Measurements from ENCODE around the gene CRTC3.
"Not testable (repeated sequence)": the region's sequence is repeated elsewhere in the genome, so short reads cannot be mapped to it uniquely, and the experiment has no call there.

The CRTC3 gene

GRCh38 chr15:90500171-90500570 lies 29.6 kb upstream of the CRTC3 start:
- TF ChIP-seq, protein P1, sequence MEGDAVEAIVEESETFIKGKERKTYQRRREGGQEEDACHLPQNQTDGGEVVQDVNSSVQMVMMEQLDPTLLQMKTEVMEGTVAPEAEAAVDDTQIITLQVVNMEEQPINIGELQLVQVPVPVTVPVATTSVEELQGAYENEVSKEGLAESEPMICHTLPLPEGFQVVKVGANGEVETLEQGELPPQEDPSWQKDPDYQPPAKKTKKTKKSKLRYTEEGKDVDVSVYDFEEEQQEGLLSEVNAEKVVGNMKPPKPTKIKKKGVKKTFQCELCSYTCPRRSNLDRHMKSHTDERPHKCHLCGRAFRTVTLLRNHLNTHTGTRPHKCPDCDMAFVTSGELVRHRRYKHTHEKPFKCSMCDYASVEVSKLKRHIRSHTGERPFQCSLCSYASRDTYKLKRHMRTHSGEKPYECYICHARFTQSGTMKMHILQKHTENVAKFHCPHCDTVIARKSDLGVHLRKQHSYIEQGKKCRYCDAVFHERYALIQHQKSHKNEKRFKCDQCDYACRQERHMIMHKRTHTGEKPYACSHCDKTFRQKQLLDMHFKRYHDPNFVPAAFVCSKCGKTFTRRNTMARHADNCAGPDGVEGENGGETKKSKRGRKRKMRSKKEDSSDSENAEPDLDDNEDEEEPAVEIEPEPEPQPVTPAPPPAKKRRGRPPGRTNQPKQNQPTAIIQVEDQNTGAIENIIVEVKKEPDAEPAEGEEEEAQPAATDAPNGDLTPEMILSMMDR (conservative IDR thresholded peaks at IDR 0.05; ENCODE audit: low read depth, low read length), result no peak
- no peak overlapping the region for H3K4me3 ChIP-seq (ENCODE audit: low read length)
- DNase-seq (ENCODE audit: low read depth), result no peak

- no peak overlapping the region for H3K4me3 ChIP-seq (ENCODE audit: low read length)
Observed at GRCh38 chr15:90501898-90502297, 27.8 kb upstream of the CRTC3 start.

GRCh38 chr15:90510781-90511180 lies 18.9 kb upstream of the CRTC3 start:
- H3K4me3 ChIP-seq (ENCODE audit: low read length); DNase-seq (ENCODE audit: low read depth): not testable (repeated sequence)

More at GRCh38 chr15:90501898-90502297, 27.8 kb upstream of the CRTC3 start:
- DNase-seq (ENCODE audit: low read depth), result no peak
- TF ChIP-seq, protein P1 (conservative IDR thresholded peaks at IDR 0.05; ENCODE audit: low read depth, low read length), result no peak

GRCh38 chr15:90511211-90511618 lies 18.5 kb upstream of the CRTC3 start:
- H3K4me3 ChIP-seq (ENCODE audit: low read length); DNase-seq (ENCODE audit: low read depth): not testable (repeated sequence)

DNA sequence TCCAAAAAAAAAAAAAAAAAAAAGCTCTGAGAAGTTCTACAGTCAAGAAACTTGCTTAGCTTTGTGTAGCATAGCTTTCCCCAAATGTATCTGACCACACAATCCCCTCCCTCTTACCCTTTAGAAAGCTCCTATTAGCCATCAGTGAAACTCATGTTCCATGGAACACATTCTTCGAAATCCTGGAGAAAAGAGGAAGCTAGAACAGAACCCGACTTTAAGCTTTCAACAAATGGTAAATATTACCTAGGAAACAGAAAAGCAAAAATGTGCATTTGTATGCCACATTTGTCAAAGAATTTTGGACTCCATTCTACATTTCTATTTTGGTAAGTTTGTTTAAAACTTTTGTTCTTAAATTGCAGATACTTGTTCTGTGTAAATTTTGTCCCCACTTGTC lies 17.4 kb upstream of the CRTC3 start:
- no peak for DNase-seq (ENCODE audit: low read depth)
- no peak overlapping the region for H3K4me3 ChIP-seq (ENCODE audit: low read length)
- TF ChIP-seq, protein P1 (conservative IDR thresholded peaks at IDR 0.05; ENCODE audit: low read depth, low read length), result no peak

DNA sequence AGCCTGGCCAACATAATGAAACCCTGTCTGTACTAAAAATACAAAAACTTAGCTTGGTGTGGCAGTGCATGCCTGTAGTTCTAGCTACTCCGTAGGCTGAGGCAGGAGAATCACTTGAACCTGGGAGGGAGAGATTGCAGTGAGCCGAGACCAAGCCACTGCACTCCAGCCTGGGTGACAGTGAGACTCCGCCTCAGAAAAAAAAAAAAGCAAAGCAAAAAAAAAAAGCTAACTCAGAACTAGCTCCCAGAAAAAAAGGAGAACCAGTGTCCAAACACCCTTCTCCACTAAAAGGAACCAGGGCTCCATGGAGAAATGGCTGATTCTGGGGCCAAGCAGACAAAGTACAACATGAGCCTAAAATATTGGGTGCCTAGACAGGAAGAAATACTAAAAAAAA lies 16.7 kb upstream of the CRTC3 start:
- TF ChIP-seq, protein P1 (conservative IDR thresholded peaks at IDR 0.05; ENCODE audit: low read depth, low read length), result no peak
- no peak for DNase-seq (ENCODE audit: low read depth)
- H3K4me3 ChIP-seq (ENCODE audit: low read length), result no peak overlapping the region

DNA sequence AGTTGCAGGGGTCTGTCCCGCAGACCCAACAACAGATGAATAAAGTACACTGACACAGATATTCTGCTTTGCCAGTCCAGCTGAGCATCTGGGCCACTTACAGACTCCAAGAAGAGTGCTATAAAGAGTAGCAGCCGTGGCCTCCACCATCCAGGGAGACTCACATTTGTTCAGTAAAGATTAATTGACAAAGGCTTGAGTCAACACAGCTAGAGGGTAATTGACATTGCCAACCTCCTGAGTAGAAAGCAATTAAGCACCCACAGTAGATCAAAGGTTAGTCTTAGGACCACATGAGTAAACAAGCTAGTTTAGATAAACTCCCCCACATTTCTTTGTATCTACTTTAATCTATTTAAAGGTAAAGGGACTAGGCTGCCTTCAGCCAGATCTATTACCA lies 16.3 kb upstream of the CRTC3 start:
- no peak overlapping the region for H3K4me3 ChIP-seq (ENCODE audit: low read length)
- TF ChIP-seq, protein P1 (conservative IDR thresholded peaks at IDR 0.05; ENCODE audit: low read depth, low read length), result no peak
- no peak for DNase-seq (ENCODE audit: low read depth)

GRCh38 chr15:90513893-90514292 lies 15.8 kb upstream of the CRTC3 start:
- H3K4me3 ChIP-seq (ENCODE audit: low read length); DNase-seq (ENCODE audit: low read depth): not testable (repeated sequence)

DNA sequence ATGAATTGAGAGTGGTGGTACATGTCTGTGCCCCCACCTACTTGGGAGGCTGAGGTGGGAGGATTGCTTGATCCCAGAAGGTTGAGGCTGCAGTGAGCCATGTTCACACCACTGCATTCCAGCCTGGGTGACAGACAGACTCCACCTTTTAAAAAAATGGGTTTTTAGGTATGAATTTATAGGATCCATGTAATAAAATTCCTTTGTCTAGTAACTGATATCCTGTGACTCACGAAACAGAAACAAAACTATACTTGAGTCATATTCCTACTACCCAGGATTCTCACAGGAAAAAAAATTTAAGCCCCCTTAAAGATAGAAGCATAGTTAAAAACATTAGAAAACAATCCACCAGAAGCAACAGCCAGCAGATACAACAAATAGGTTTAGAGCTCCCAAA lies 10.0 kb upstream of the CRTC3 start:
- TF ChIP-seq, protein P1 (conservative IDR thresholded peaks at IDR 0.05; ENCODE audit: low read depth, low read length), result no peak
- no peak overlapping the region for H3K4me3 ChIP-seq (ENCODE audit: low read length)

More for the DNA sequence above, 10.0 kb upstream of the CRTC3 start:
- DNase-seq (ENCODE audit: low read depth), result no peak

All from retinal pigment epithelial cell (primary cell).